GM12892 (cell line): ENCODE data around the gene S100Z.

Source experiments
- POLR2A ChIP-seq: IDR thresholded peaks from 2 replicates; pipeline ENCODE4 v1.6.1; 2011; ENCODE audit warnings: low read depth, low read length, control low read depth
- POLR2AphosphoS5 ChIP-seq: IDR thresholded peaks from 2 replicates; pipeline ENCODE4 v1.6.1; 2011; ENCODE audit warnings: low read depth, low read length, control low read depth

DNA sequence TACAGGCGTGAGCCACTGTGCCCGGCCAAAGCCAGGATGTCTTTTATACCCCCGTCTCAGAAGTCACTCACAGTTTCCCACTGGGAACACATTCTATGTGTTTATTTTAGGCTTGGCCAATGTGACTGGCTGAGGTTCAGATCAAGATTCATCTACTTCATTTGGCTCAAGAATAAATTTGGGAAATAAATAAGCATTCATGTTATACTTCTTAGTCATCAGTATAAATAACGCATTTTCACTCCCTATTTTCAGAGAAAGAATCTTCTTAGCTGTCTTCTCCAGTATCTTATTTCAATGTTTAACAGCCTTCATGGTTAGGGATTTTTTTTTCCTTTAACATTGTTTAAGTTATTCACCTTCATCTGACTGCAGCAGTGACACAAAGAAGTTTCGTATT, 11.8 kb downstream of the S100Z start:
- TF ChIP-seq POLR2A = no peak
- TF ChIP-seq POLR2AphosphoS5 = no peak
